Neural progenitor cell (in vitro differentiated cells): ENCODE measurements around the gene SKP2. TPM values are rescaled to one million over a fixed set of nuclear protein-coding genes. Genes with fewer than 3 reads are reported as not detected.

Experiments
- DNase-seq: peaks from one replicate; pipeline ENCODE4 v3.0.0-alpha.2; 2016; ENCODE audit warnings: low spot score
- H2AFZ ChIP-seq: fragments of 200-600 bp; sonication (generic); replicated peaks from 2 replicates; pipeline ENCODE4 v1.6.1; 2016; ENCODE audit warnings: antibody characterized with exemption
- H3F3A ChIP-seq: fragments of 200-600 bp; sonication (generic); 2 replicates; pipeline ENCODE4 v1.6.1; 2016; ENCODE audit warnings: antibody characterized with exemption, low read depth
- H3K27ac ChIP-seq: fragments of 200-600 bp; sonication (generic); 2 replicates; pipeline ENCODE4 v1.5.1; 2016; ENCODE audit warnings: mild to moderate bottlenecking
- H3K27me3 ChIP-seq: fragments of 200-600 bp; sonication (generic); 2 replicates; pipeline ENCODE4 v1.6.1; 2016; ENCODE audit warnings: mild to moderate bottlenecking, moderate library complexity
- H3K36me3 ChIP-seq: fragments of 200-600 bp; sonication (generic); 2 replicates; pipeline ENCODE4 v1.5.1; 2016
- H3K4me1 ChIP-seq: fragments of 200-600 bp; sonication (generic); 2 replicates; pipeline ENCODE4 v1.6.1; 2016; ENCODE audit warnings: mixed run types
- H3K4me2 ChIP-seq: fragments of 200-600 bp; sonication (generic); 2 replicates; pipeline ENCODE4 v1.6.1; 2016
- H3K4me3 ChIP-seq: fragments of 200-600 bp; sonication (generic); 2 replicates; pipeline ENCODE4 v1.5.1; 2016
- H3K79me2 ChIP-seq: fragments of 200-600 bp; sonication (generic); 2 replicates; pipeline ENCODE4 v1.6.1; 2016; ENCODE audit warnings: low read depth
- H3K9ac ChIP-seq: fragments of 200-600 bp; sonication (generic); 2 replicates; pipeline ENCODE4 v1.6.1; 2016
- H3K9me3 ChIP-seq: fragments of 200-600 bp; sonication (generic); 2 replicates; pipeline ENCODE4 v1.5.1; 2016; ENCODE audit warnings: low read depth
- H4K20me1 ChIP-seq: fragments of 200-600 bp; sonication (generic); 2 replicates; pipeline ENCODE4 v1.6.1; 2016; ENCODE audit warnings: low read depth
- H3K27ac Mint-ChIP-seq: 3 replicates; pipeline ENCODE4 v1.8.0; 2021; ENCODE audit warnings: mixed read lengths
- H3K27me3 Mint-ChIP-seq: 2 replicates; pipeline ENCODE4 v1.8.0; 2022; ENCODE audit warnings: low read depth, mild to moderate bottlenecking, inconsistent platforms, moderate library complexity, mixed read lengths; ENCODE audit not compliant: insufficient read depth
- H3K36me3 Mint-ChIP-seq: 3 replicates; pipeline ENCODE4 v1.8.0; 2021; ENCODE audit warnings: mixed read lengths
- H3K4me1 Mint-ChIP-seq: 3 replicates; pipeline ENCODE4 v1.8.0; 2021; ENCODE audit warnings: mixed read lengths
- H3K4me3 Mint-ChIP-seq: 3 replicates; pipeline ENCODE4 v1.8.0; 2021; ENCODE audit warnings: mild to moderate bottlenecking, moderate library complexity, mixed read lengths
- H3K9me3 Mint-ChIP-seq: 3 replicates; pipeline ENCODE4 v1.8.0; 2020; ENCODE audit warnings: mixed read lengths
- CTCF ChIP-seq: fragments of 200-600 bp; sonication (generic); IDR thresholded peaks from 2 replicates; pipeline ENCODE4 v1.5.1; 2017; ENCODE audit warnings: antibody characterized with exemption, mild to moderate bottlenecking
- EZH2 ChIP-seq: fragments of 200-600 bp; sonication (generic); IDR thresholded peaks from 2 replicates; pipeline ENCODE4 v1.6.1; 2017; ENCODE audit warnings: antibody characterized with exemption, mild to moderate bottlenecking, moderate library complexity
- EZH2phosphoT487 ChIP-seq: fragments of 200-600 bp; sonication (generic); IDR thresholded peaks from 2 replicates; pipeline ENCODE4 v1.6.1; 2017; ENCODE audit warnings: antibody characterized with exemption
- total RNA-seq: library from RNA; depleted of rRNA; stranded (reverse); fragments of >200 nt; gene quantifications from 2 replicates; pipeline ENCODE4 v1.2.3, GENCODE V29; 2015; ENCODE audit warnings: low replicate concordance

SKP2 gene
- total RNA-seq, 1 donor from 2014 or later, result 93.4 TPM

GRCh38 chr5:36202521-36202961 is 50.6 kb downstream of the SKP2 start:
- H3K9me3 ChIP-seq, result no peaks in the 10 kb centered on the region
- DNase-seq, result no peak
- Mint-ChIP-seq H3K9me3 (no peaks in the 10 kb centered on the region), H3K4me1 (peaks cover 5% of the 10 kb centered on the region), H3K27ac (no peak overlapping the region), H3K4me3 (no peak overlapping the region), H3K36me3 (peaks cover 24% of the 10 kb centered on the region), H3K27me3 (no peaks in the 10 kb centered on the region)
- no peaks in the 10 kb centered on the region for H4K20me1 ChIP-seq
- no peaks in the 10 kb centered on the region for H3K79me2 ChIP-seq
- H3K36me3 ChIP-seq, result peaks cover 5% of the 10 kb centered on the region
- H2AFZ ChIP-seq, result no peak overlapping the region
- H3K4me2 ChIP-seq, result no peak overlapping the region
- H3K4me1 ChIP-seq, result no peaks in the 10 kb centered on the region
- no peak overlapping the region for H3K9ac ChIP-seq
- H3F3A ChIP-seq, result no peaks in the 10 kb centered on the region
- H3K27me3 ChIP-seq, result no peaks in the 10 kb centered on the region
- H3K27ac ChIP-seq, result no peak overlapping the region
- no peak overlapping the region for H3K4me3 ChIP-seq
- TF ChIP-seq CTCF (no peak), EZH2phosphoT487 (no peak), EZH2 (no peak)

GRCh38 chr5:36205329-36205728 is 53.4 kb downstream of the SKP2 start:
- no peaks in the 10 kb centered on the region for H3K27me3 Mint-ChIP-seq
- Histone ChIP-seq H3K4me2 (no peak overlapping the region), H2AFZ (no peak overlapping the region), H4K20me1 (no peaks in the 10 kb centered on the region), H3K36me3 (no peaks in the 10 kb centered on the region), H3K27me3 (no peaks in the 10 kb centered on the region), H3K9ac (no peak overlapping the region), H3K27ac (no peak overlapping the region), H3K79me2 (no peaks in the 10 kb centered on the region), H3K9me3 (no peaks in the 10 kb centered on the region), H3F3A (no peaks in the 10 kb centered on the region), H3K4me3 (no peak overlapping the region), H3K4me1 (no peaks in the 10 kb centered on the region)
- no peak for DNase-seq
- H3K4me1 Mint-ChIP-seq, result peaks cover 5% of the 10 kb centered on the region
- H3K9me3 Mint-ChIP-seq, result no peaks in the 10 kb centered on the region
- H3K27ac Mint-ChIP-seq, result no peak overlapping the region
- no peak overlapping the region for H3K4me3 Mint-ChIP-seq
- H3K36me3 Mint-ChIP-seq, result peaks cover 20% of the 10 kb centered on the region
- TF ChIP-seq EZH2 (no peak), EZH2phosphoT487 (no peak), CTCF (no peak)

- Mint-ChIP-seq H3K36me3 (peaks cover 20% of the 10 kb centered on the region), H3K27me3 (no peaks in the 10 kb centered on the region), H3K9me3 (no peaks in the 10 kb centered on the region), H3K4me3 (no peak overlapping the region), H3K27ac (no peak overlapping the region), H3K4me1 (peaks cover 5% of the 10 kb centered on the region)
- H4K20me1 ChIP-seq, result no peaks in the 10 kb centered on the region
- no peak overlapping the region for H3K27ac ChIP-seq
- no peaks in the 10 kb centered on the region for H3K4me1 ChIP-seq
- no peak for DNase-seq
- H3K4me2 ChIP-seq, result no peak overlapping the region
- H3K4me3 ChIP-seq, result no peak overlapping the region
- TF ChIP-seq CTCF (no peak), EZH2 (no peak), EZH2phosphoT487 (no peak)
- H3K79me2 ChIP-seq, result no peaks in the 10 kb centered on the region
- no peak overlapping the region for H2AFZ ChIP-seq
- H3F3A ChIP-seq, result no peaks in the 10 kb centered on the region
- H3K9ac ChIP-seq, result no peak overlapping the region
- H3K27me3 ChIP-seq, result no peaks in the 10 kb centered on the region
- peaks cover 5% of the 10 kb centered on the region for H3K36me3 ChIP-seq
- H3K9me3 ChIP-seq, result no peaks in the 10 kb centered on the region
Observed at GRCh38 chr5:36206913-36207312, 55.0 kb downstream of the SKP2 start.

- no peak overlapping the region for H3K27ac Mint-ChIP-seq
- Histone ChIP-seq H3K27ac (no peak overlapping the region), H3F3A (no peaks in the 10 kb centered on the region), H3K9me3 (no peaks in the 10 kb centered on the region), H3K79me2 (no peaks in the 10 kb centered on the region), H3K4me3 (no peak overlapping the region), H3K9ac (no peak overlapping the region), H3K4me1 (no peaks in the 10 kb centered on the region), H3K27me3 (no peaks in the 10 kb centered on the region), H4K20me1 (no peaks in the 10 kb centered on the region), H2AFZ (no peak overlapping the region), H3K36me3 (peaks cover 9% of the 10 kb centered on the region), H3K4me2 (no peak overlapping the region)
- no peak for DNase-seq
- H3K36me3 Mint-ChIP-seq, result peaks cover 18% of the 10 kb centered on the region
- no peaks in the 10 kb centered on the region for H3K9me3 Mint-ChIP-seq
- TF ChIP-seq EZH2, result no peak
- no peak for TF ChIP-seq EZH2phosphoT487
- no peak for TF ChIP-seq CTCF
- no peaks in the 10 kb centered on the region for H3K4me1 Mint-ChIP-seq
- no peaks in the 10 kb centered on the region for H3K27me3 Mint-ChIP-seq
- no peak overlapping the region for H3K4me3 Mint-ChIP-seq
Observed at GRCh38 chr5:36208786-36209185, 56.9 kb downstream of the SKP2 start.
